ENCODE data around the gene ARHGEF19. TPM values are rescaled to one million over a fixed set of nuclear protein-coding genes. Genes with fewer than 3 reads are reported as not detected.
"Not testable (repeated sequence)": the region's sequence is repeated elsewhere in the genome, so short reads cannot be mapped to it uniquely, and the experiment has no call there.

The ARHGEF19 gene
- total RNA-seq, 3 donors from 2014 or later (not counting 1 experiment from before 2014, with no cell fraction given): 14.6 to 18.9 (median 15.8) TPM

DNA sequence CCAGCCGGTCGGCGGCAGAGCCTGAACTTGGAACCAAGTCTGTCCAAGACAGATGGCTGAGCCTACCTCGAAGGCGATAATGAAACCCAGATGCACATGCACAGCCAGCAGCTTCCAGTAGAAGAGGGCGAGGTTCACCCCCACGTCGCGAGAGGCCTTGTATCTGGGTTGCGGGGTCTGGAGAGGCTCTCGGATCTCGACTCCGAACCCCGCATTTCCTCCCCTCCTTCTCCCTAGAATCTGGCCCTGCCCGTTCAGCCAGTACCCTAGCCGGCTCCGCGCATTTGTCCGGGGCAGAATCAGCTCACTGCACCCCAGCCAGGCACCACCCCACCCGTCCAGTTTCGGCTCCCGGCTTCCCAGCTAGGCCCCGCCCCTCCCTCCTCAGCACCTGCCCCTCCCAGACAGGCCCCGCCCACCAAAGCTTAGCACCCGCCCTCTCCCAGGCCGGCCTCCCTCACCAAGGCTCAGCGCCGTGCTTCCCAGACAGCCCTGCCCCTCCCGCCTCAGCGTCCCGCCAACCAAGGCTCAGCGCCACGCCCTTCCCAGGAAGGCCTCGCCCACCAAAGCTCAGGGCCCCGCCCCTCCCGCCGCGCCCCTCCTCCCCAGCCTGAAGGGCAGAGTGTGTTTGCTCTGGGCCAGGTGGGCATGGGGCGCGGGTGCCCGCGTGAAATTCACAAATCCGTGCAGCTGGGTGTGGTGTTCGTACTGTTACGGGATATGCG is 4.8 kb upstream of the ARHGEF19 start:
- Mint-ChIP-seq H3K4me3 (peak overlapping the region; percentile 85), H3K9me3 (no peaks in the 10 kb centered on the region), H3K4me1 (peaks cover 17 to 28% of the 10 kb centered on the region in 2 donors), H3K27me3 (ENCODE audit: low read depth in 2 of 2) (peaks cover 0 to 10% of the 10 kb centered on the region in 2 donors), H3K27ac (peak overlapping the region; percentile 26 to 75), H3K36me3 (no peaks in the 10 kb centered on the region)
- Histone ChIP-seq H3K4me1 (ENCODE audit: control insufficient read depth, insufficient read depth, low read length) (peaks cover 20% of the 10 kb centered on the region), H3K36me3 (ENCODE audit: control insufficient read depth, insufficient read depth, low read length) (no peaks in the 10 kb centered on the region), H3K9me3 (ENCODE audit: control insufficient read depth, insufficient read depth, low read length) (no peaks in the 10 kb centered on the region), H3K27me3 (ENCODE audit: control insufficient read depth, insufficient read depth, low read length) (no peaks in the 10 kb centered on the region), H3K27ac (ENCODE audit: low read length) (no peak overlapping the region), H3K4me3 (ENCODE audit: low read length) (peak overlapping the region; percentile 58)
- intact Hi-C loops (cut with micrococcal nuclease): no loop called here
- peak; percentile 75 to 97 for DNase-seq
- TF ChIP-seq, protein P1, sequence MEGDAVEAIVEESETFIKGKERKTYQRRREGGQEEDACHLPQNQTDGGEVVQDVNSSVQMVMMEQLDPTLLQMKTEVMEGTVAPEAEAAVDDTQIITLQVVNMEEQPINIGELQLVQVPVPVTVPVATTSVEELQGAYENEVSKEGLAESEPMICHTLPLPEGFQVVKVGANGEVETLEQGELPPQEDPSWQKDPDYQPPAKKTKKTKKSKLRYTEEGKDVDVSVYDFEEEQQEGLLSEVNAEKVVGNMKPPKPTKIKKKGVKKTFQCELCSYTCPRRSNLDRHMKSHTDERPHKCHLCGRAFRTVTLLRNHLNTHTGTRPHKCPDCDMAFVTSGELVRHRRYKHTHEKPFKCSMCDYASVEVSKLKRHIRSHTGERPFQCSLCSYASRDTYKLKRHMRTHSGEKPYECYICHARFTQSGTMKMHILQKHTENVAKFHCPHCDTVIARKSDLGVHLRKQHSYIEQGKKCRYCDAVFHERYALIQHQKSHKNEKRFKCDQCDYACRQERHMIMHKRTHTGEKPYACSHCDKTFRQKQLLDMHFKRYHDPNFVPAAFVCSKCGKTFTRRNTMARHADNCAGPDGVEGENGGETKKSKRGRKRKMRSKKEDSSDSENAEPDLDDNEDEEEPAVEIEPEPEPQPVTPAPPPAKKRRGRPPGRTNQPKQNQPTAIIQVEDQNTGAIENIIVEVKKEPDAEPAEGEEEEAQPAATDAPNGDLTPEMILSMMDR (IDR thresholded peaks at IDR 0.05): no peak
- peak; percentile 89 to 95 (median 93) for ATAC-seq
- 8% methylated on average over 46 of the region's 46 CpGs for WGBS (ENCODE audit: insufficient coverage)

DNA sequence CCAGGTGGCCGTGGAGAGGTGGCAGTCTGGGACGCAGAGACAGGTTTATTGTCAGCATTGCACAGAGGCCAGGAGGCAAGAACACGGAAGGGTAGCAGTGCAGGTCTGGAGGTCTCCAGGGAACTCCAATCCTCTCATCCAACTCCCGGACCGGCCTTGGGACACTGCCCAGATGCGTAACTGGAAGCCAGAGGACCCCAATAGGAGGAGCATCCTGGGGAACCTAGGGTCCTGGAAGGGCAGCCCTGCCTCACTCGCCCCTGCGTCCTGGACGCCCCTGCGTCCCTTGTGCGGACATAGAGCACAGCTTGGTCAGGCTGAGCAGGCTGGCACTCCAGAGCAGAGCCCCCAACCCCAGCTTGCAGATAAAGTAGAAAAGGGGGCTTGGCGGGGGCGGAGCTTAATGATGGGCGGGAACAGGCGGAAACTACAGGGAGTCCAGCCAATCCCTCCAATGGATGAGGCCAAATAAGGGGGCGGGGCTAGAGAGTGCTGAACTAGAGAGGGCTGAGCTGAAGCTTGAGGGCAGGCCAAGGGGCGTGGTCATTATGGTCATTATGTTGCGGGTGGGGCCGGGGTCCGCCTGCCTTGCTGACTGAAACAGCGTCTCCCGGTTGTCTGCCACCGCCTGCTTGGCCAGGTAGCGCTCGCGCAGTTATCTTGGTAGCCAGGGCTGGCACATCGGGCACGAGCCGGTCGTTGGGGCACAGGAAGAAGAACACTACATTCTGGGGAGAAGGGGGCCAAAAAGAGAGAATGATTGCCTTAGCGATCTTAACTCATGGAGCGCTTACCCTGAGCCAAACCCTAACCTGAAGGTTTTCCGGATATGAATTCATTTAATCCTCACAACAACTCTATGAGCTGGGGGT is 3.7 kb upstream of the ARHGEF19 start:
- ATAC-seq (peak; percentile 59 to 64 (median 61)), DNase-seq (peak; percentile 57 to 69)
- peaks cover 20% of the 10 kb centered on the region for H3K4me1 ChIP-seq (ENCODE audit: control insufficient read depth, insufficient read depth, low read length)
- intact Hi-C loops (cut with micrococcal nuclease): no loop called here
- peaks cover 0 to 5% of the 10 kb centered on the region in 2 donors for H3K27me3 Mint-ChIP-seq (ENCODE audit: low read depth in 2 of 2)
- H3K27ac Mint-ChIP-seq: peak overlapping the region; percentile 16 to 36
- no peaks in the 10 kb centered on the region for H3K27me3 ChIP-seq (ENCODE audit: control insufficient read depth, insufficient read depth, low read length)
- H3K9me3 Mint-ChIP-seq: no peaks in the 10 kb centered on the region
- no peaks in the 10 kb centered on the region for H3K36me3 ChIP-seq (ENCODE audit: control insufficient read depth, insufficient read depth, low read length)
- TF ChIP-seq, protein P1 (IDR thresholded peaks at IDR 0.05): no peak
- peaks cover 17 to 28% of the 10 kb centered on the region in 2 donors for H3K4me1 Mint-ChIP-seq
- H3K36me3 Mint-ChIP-seq: no peaks in the 10 kb centered on the region
- H3K9me3 ChIP-seq (ENCODE audit: control insufficient read depth, insufficient read depth, low read length): no peaks in the 10 kb centered on the region
- 19% methylated on average over 32 of the region's 33 CpGs for WGBS (ENCODE audit: insufficient coverage)
- H3K27ac ChIP-seq (ENCODE audit: low read length): no peak overlapping the region
- peak overlapping the region; percentile 85 for H3K4me3 Mint-ChIP-seq
- H3K4me3 ChIP-seq (ENCODE audit: low read length): peak overlapping the region; percentile 58

DNA sequence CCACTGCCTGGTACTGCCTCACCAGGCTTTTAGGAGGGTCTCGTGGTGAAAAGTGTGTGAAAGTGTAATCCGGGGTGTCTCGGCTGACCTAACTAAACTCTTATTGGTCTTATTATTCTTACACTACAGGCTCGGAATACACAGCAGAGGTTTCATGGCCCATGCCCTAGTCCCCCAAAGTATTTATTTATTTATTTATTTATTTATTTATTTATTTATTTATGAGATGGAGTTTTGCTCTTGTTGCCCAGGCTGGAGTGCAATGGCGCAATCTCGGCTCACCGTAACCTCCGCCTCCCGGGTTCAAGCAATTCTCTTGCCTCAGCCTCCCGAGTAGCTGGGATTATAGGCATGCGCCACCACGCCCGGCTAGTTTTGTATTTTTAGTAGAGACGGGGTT is 2.8 kb upstream of the ARHGEF19 start:
- H3K9me3 Mint-ChIP-seq; H3K27ac Mint-ChIP-seq; H3K36me3 ChIP-seq (ENCODE audit: control insufficient read depth, insufficient read depth, low read length); H3K27ac ChIP-seq (ENCODE audit: low read length); H3K4me3 ChIP-seq (ENCODE audit: low read length); H3K27me3 ChIP-seq (ENCODE audit: control insufficient read depth, insufficient read depth, low read length); DNase-seq; H3K36me3 Mint-ChIP-seq; H3K9me3 ChIP-seq (ENCODE audit: control insufficient read depth, insufficient read depth, low read length); ATAC-seq; intact Hi-C loops (cut with micrococcal nuclease); H3K27me3 Mint-ChIP-seq (ENCODE audit: low read depth in 2 of 2); H3K4me3 Mint-ChIP-seq: not testable (repeated sequence)
- WGBS (ENCODE audit: insufficient coverage): 95% methylated on average over 5 of the region's 14 CpGs
- H3K4me1 ChIP-seq (ENCODE audit: control insufficient read depth, insufficient read depth, low read length): peaks cover 20% of the 10 kb centered on the region
- peaks cover 17 to 28% of the 10 kb centered on the region in 2 donors for H3K4me1 Mint-ChIP-seq

DNA sequence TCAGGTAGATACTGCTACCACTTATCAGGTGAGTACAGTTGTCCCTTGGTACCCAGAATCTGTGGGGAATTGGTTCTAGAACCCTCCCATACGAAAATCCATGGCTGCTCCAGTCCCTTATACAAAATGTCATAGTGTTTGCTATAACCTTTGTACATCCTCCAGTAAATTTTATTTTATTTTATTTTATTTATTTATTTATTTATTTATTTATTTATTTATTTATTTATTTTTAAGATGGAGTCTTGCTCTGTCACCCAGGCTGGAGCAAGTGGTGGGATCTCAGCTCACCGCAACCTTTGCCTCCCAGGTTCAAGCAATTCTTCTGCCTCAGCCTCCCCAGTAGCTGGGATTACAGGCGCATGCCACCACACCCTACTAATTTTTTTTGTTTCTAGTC is 1.1 kb upstream of the ARHGEF19 start:
- H3K27me3 ChIP-seq (ENCODE audit: control insufficient read depth, insufficient read depth, low read length); H3K36me3 Mint-ChIP-seq; H3K27me3 Mint-ChIP-seq (ENCODE audit: low read depth in 2 of 2); H3K9me3 ChIP-seq (ENCODE audit: control insufficient read depth, insufficient read depth, low read length); ATAC-seq; H3K9me3 Mint-ChIP-seq; DNase-seq; H3K4me3 Mint-ChIP-seq; H3K27ac ChIP-seq (ENCODE audit: low read length); H3K27ac Mint-ChIP-seq; H3K4me3 ChIP-seq (ENCODE audit: low read length); intact Hi-C loops (cut with micrococcal nuclease); H3K36me3 ChIP-seq (ENCODE audit: control insufficient read depth, insufficient read depth, low read length): not testable (repeated sequence)
- H3K4me1 Mint-ChIP-seq: peaks cover 12 to 28% of the 10 kb centered on the region in 2 donors
- 87% methylated on average over 3 of the region's 3 CpGs for WGBS (ENCODE audit: insufficient coverage)
- peaks cover 20% of the 10 kb centered on the region for H3K4me1 ChIP-seq (ENCODE audit: control insufficient read depth, insufficient read depth, low read length)

All from natural killer cell (primary cell).